Measurements from ENCODE around the gene MTERF2.

MTERF2 gene

DNA sequence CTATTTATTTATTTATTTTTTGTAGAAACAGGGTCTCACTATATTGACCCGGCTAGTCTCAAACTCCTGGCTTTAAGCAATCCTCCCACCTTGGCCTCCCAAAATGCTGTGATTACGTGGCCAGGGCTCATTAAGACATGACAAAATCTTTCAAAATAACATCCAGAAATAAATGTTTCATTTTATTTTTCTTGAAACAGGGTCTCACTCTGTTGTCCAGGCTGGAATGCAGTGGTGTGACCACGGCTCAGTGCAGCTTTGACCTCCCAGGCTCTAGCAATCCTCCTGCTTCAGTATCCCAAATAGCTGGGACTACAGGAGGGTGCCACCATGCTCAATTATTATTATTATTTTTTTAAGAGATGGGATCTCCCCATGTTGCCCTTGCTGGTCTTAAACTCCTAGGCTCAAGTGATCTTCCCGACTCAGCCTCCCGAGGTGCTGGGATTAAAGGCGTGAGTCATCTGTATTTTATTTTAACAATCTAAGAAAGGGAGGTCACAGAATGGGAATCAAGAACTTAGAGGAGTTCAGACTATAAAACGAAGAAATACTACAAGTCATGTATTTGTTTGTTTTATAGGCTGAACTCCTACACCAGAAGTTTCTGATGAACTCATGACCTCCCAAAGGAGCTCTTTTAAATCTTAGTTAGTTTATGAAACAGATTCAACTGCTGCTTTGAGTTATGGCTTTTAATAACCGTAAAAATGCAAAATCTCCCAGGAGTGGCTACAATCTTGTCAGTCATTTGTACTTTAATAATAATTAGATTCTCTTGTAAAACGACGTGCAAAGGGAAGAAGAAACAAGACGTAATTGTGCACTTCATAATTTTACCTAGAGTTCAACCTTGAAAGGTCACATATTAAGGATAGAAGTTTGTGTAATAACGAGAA lies 33.3 kb downstream of the MTERF2 start:
- no peak for DNase-seq

- no peak for DNase-seq
Measured at GRCh38 chr12:106950591-106950990, 36.4 kb downstream of the MTERF2 start.

DNA sequence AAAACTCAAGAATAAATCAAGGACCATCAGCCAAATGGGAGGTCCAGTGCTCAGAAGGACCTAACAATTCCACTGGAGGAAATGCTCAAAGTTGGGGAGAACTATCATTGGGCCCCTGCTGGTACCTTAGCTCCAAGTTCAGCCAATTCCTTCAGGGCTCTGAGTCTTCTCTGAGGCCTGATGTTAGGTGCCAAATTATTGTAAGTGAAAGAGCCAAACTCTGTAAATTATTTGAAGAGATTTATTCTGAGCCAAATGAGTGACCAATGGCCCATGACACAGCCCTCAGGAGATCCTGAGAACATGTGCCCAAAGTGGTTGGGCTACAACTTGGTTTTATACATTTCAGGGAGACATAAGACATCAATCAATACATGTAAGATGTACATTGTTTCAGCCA lies 39.5 kb downstream of the MTERF2 start:
- no peak for DNase-seq

DNA sequence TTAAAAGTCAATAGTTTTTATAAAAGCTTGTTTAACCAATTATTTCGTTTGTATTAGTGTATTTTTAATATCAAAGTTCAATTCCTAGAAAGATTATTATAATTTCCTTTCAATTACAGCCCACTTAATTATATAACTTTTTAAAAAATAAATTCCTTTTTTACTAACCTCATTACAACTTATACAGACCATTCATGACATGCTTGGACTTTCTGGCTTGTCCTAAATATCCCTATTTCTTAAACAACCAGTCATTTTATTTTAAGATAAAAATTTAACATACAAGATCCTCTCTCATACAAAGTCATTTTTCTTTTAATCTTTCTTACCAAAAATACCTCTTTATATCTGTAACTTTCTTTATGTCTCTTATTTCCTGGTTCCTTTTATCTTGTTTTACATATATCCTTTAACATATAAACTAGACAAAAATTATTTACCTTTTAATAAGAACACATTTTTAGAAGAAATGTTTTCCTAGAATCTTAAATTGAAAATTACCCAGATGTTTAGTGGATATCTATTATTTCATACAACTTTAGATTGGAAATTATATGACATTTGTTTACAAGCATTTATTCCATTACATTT lies 41.6 kb downstream of the MTERF2 start:
- no peak for DNase-seq

- no peak for DNase-seq
Measured at GRCh38 chr12:106942775-106943174, 44.2 kb downstream of the MTERF2 start.

DNA sequence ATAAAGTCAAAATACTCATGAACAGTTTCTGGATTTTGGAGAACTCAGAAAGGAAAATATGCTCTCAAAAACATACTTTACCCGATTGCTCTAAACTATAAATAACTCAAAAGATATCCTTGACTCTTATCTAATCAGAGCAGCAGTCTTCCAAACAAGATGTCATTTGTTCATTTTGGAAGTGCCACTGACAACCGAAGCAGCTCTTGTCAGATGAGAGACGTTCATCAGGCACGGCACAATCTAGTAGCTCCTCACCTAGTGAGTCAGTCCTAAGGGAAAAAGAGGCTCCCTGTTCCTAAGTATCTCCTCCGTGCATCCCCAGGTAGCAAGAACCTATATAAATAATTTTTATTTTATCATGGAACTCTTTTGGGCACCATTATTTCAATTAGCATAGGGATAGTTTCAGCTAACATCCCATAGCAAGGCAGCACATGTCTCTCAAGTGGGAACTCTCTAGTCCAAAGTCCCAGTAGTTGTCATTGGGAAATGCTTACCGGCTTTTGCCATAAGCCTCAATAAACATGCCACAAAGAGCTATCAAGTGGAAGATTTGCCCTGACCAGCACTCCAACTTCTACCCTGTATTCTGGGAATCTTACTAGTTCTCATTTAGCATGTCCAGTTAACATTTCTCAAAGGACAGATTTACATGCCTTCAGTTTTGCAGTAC lies 45.3 kb downstream of the MTERF2 start:
- DNase-seq: no peak

DNA sequence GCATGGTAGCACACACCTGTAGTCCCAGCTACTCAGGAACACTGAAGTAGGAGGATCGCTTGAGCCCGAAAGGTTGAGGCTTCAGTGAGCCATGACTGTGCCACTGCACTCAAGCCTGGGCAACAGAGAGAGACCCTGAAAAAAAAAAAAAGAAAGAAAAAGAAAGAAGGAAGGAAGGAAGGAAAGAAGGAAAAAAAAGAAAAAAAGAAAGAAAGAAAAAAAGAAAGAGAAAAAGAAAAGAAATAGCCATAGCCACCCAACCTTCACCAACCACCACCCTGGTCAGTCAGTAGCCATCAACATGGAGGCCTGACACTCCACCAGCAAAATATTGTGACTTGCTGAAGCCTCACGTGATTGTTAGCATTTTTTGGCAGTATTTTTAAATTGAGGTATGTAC lies 52.7 kb downstream of the MTERF2 start:
- no peak for DNase-seq
